Astrocyte (in vitro differentiated cells and primary cell): ENCODE measurements around the gene DBT.

ENCODE experiments used
- CTCF ChIP-seq: IDR thresholded peaks from 2 replicates; pipeline ENCODE4 v1.5.1; 2011; ENCODE audit warnings: low read depth, mild to moderate bottlenecking, inconsistent platforms, low read length, moderate library complexity; ENCODE audit not compliant: insufficient read depth
- EZH2 ChIP-seq: IDR thresholded peaks from 2 replicates; pipeline ENCODE4 v1.6.1; 2012; ENCODE audit warnings: mild to moderate bottlenecking, low read length, inconsistent platforms; ENCODE audit not compliant: insufficient read depth

GRCh38 chr1:100240631-100241030, 9.0 kb downstream of the DBT start:
- TF ChIP-seq CTCF (no peak), EZH2 (no peak)
